GDM1 (cell line): ENCODE data around the gene UGT3A1.

Source experiments
- DNase-seq: peaks from one replicate; lab custom pipeline; 2025; lab: John Stamatoyannopoulos, UW

Gene UGT3A1

GRCh38 chr5:35908228-35908627 is 83.0 kb downstream of the UGT3A1 start:
- peak; percentile 33 for DNase-seq

- no peak for DNase-seq
Measured at GRCh38 chr5:35904443-35905132, 86.6 kb downstream of the UGT3A1 start.

GRCh38 chr5:35903631-35904203 is 87.5 kb downstream of the UGT3A1 start:
- DNase-seq: no peak

- DNase-seq: no peak
Measured at GRCh38 chr5:35902046-35902672, 89.0 kb downstream of the UGT3A1 start.
